Stimulated activated memory B cell treated with anti-CD40 and anti-IgM and Interleukin-4, amounts not matched to agents 10 μg/mL and 1 μg/mL and 100 μg/mL, for 72 hours (primary cell): ENCODE measurements around the gene ST6GALNAC2.
A peak's percentile ranks its signal among the peaks of the same experiment; 100 is the strongest.
"Not testable (repeated sequence)": the region's sequence is repeated elsewhere in the genome, so short reads cannot be mapped to it uniquely, and the experiment has no call there.

Experiments
- ATAC-seq: fragments of 150-1000 bp; cut with Tn5 transposase; 2 replicates; pipeline ENCODE4 v1.10.0; 2021
- H3K27ac Mint-ChIP-seq: one replicate; pipeline ENCODE4 v1.8.0; 2022; ENCODE audit warnings: mild to moderate bottlenecking, mixed read lengths
- H3K27me3 Mint-ChIP-seq: one replicate; pipeline ENCODE4 v1.8.0; 2022; ENCODE audit warnings: mixed read lengths
- H3K36me3 Mint-ChIP-seq: one replicate; pipeline ENCODE4 v1.8.0; 2022; ENCODE audit warnings: mixed read lengths
- H3K4me1 Mint-ChIP-seq: one replicate; pipeline ENCODE4 v1.8.0; 2022; ENCODE audit warnings: mixed read lengths
- H3K4me3 Mint-ChIP-seq: one replicate; pipeline ENCODE4 v1.8.0; 2022; ENCODE audit warnings: mild to moderate bottlenecking, moderate library complexity, mixed read lengths
- H3K9me3 Mint-ChIP-seq: one replicate; pipeline ENCODE4 v1.8.0; 2022; ENCODE audit warnings: mixed read lengths

Gene ST6GALNAC2

GRCh38 chr17:76567634-76568432 lies 17.8 kb downstream of the ST6GALNAC2 start:
- peak overlapping the region; percentile 20 for H3K27ac Mint-ChIP-seq
- no peak overlapping the region for H3K4me3 Mint-ChIP-seq
- ATAC-seq = peak; percentile 72
- peaks cover 51% of the 10 kb centered on the region for H3K4me1 Mint-ChIP-seq
- peaks cover 10% of the 10 kb centered on the region for H3K27me3 Mint-ChIP-seq
- H3K9me3 Mint-ChIP-seq = no peaks in the 10 kb centered on the region
- peaks cover 36% of the 10 kb centered on the region for H3K36me3 Mint-ChIP-seq

- no peak for ATAC-seq
- no peak overlapping the region for H3K4me3 Mint-ChIP-seq
- H3K4me1 Mint-ChIP-seq = peaks cover 50% of the 10 kb centered on the region
- H3K36me3 Mint-ChIP-seq = peaks cover 39% of the 10 kb centered on the region
- no peak overlapping the region for H3K27ac Mint-ChIP-seq
- peaks cover 10% of the 10 kb centered on the region for H3K27me3 Mint-ChIP-seq
- no peaks in the 10 kb centered on the region for H3K9me3 Mint-ChIP-seq
Observed at GRCh38 chr17:76566988-76567431, 18.6 kb downstream of the ST6GALNAC2 start.

GRCh38 chr17:76566613-76566943 lies 19.1 kb downstream of the ST6GALNAC2 start:
- Mint-ChIP-seq H3K27me3 (peaks cover 10% of the 10 kb centered on the region), H3K9me3 (no peaks in the 10 kb centered on the region), H3K36me3 (peaks cover 44% of the 10 kb centered on the region), H3K4me3 (no peak overlapping the region), H3K27ac (no peak overlapping the region), H3K4me1 (peaks cover 54% of the 10 kb centered on the region)
- no peak for ATAC-seq

- no peak for ATAC-seq
- Mint-ChIP-seq H3K27me3 (peaks cover 10% of the 10 kb centered on the region), H3K4me3 (no peak overlapping the region), H3K9me3 (no peaks in the 10 kb centered on the region), H3K27ac (no peak overlapping the region), H3K4me1 (peaks cover 60% of the 10 kb centered on the region), H3K36me3 (peaks cover 50% of the 10 kb centered on the region)
Observed at GRCh38 chr17:76565728-76566612, 19.7 kb downstream of the ST6GALNAC2 start.

GRCh38 chr17:76564991-76565727 lies 20.5 kb downstream of the ST6GALNAC2 start:
- H3K4me3 Mint-ChIP-seq = not testable (repeated sequence)
- peaks cover 68% of the 10 kb centered on the region for H3K4me1 Mint-ChIP-seq

GRCh38 chr17:76563359-76563758 lies 22.3 kb downstream of the ST6GALNAC2 start:
- H3K4me1 Mint-ChIP-seq = peaks cover 73% of the 10 kb centered on the region
- peaks cover 54% of the 10 kb centered on the region for H3K36me3 Mint-ChIP-seq
- not testable (repeated sequence) for H3K27ac Mint-ChIP-seq, H3K4me3 Mint-ChIP-seq, H3K9me3 Mint-ChIP-seq, H3K27me3 Mint-ChIP-seq, ATAC-seq

More at GRCh38 chr17:76564991-76565727, 20.5 kb downstream of the ST6GALNAC2 start:
- ATAC-seq, H3K9me3 Mint-ChIP-seq, H3K27ac Mint-ChIP-seq, H3K27me3 Mint-ChIP-seq: not testable (repeated sequence)
- peaks cover 55% of the 10 kb centered on the region for H3K36me3 Mint-ChIP-seq

GRCh38 chr17:76562734-76563148 lies 22.9 kb downstream of the ST6GALNAC2 start:
- Mint-ChIP-seq H3K27ac (no peak overlapping the region), H3K9me3 (no peaks in the 10 kb centered on the region), H3K4me3 (no peak overlapping the region), H3K36me3 (peaks cover 52% of the 10 kb centered on the region), H3K4me1 (peaks cover 73% of the 10 kb centered on the region), H3K27me3 (no peaks in the 10 kb centered on the region)
- ATAC-seq = no peak

- Mint-ChIP-seq H3K4me3 (peak overlapping the region; percentile 55), H3K36me3 (peaks cover 48% of the 10 kb centered on the region), H3K4me1 (peaks cover 73% of the 10 kb centered on the region), H3K27ac (peak overlapping the region; percentile 22), H3K27me3 (no peaks in the 10 kb centered on the region), H3K9me3 (no peaks in the 10 kb centered on the region)
- no peak for ATAC-seq
Observed at GRCh38 chr17:76561799-76562268, 23.8 kb downstream of the ST6GALNAC2 start.

GRCh38 chr17:76561332-76561731 lies 24.3 kb downstream of the ST6GALNAC2 start:
- Mint-ChIP-seq H3K36me3 (peaks cover 43% of the 10 kb centered on the region), H3K9me3 (no peaks in the 10 kb centered on the region), H3K4me3 (peak overlapping the region; percentile 64), H3K27me3 (no peaks in the 10 kb centered on the region), H3K4me1 (peaks cover 73% of the 10 kb centered on the region), H3K27ac (peak overlapping the region; percentile 22)
- no peak for ATAC-seq

- Mint-ChIP-seq H3K9me3 (no peaks in the 10 kb centered on the region), H3K27me3 (no peaks in the 10 kb centered on the region), H3K36me3 (peaks cover 38% of the 10 kb centered on the region), H3K27ac (peak overlapping the region; percentile 22), H3K4me3 (peak overlapping the region; percentile 64), H3K4me1 (peaks cover 69% of the 10 kb centered on the region)
- ATAC-seq = no peak
Observed at GRCh38 chr17:76560877-76561221, 24.8 kb downstream of the ST6GALNAC2 start.

GRCh38 chr17:76560036-76560876 lies 25.4 kb downstream of the ST6GALNAC2 start:
- peak overlapping the region; percentile 64 for H3K4me3 Mint-ChIP-seq
- H3K4me1 Mint-ChIP-seq = peaks cover 63% of the 10 kb centered on the region
- no peaks in the 10 kb centered on the region for H3K9me3 Mint-ChIP-seq
- peaks cover 32% of the 10 kb centered on the region for H3K36me3 Mint-ChIP-seq
- ATAC-seq = no peak
- peak overlapping the region; percentile 22 for H3K27ac Mint-ChIP-seq
- H3K27me3 Mint-ChIP-seq = no peaks in the 10 kb centered on the region

GRCh38 chr17:76559460-76559859 lies 26.2 kb downstream of the ST6GALNAC2 start:
- H3K9me3 Mint-ChIP-seq, ATAC-seq, H3K27ac Mint-ChIP-seq, H3K27me3 Mint-ChIP-seq: not testable (repeated sequence)
- peaks cover 30% of the 10 kb centered on the region for H3K36me3 Mint-ChIP-seq
- peak overlapping the region; percentile 93 for H3K4me3 Mint-ChIP-seq
- H3K4me1 Mint-ChIP-seq = peaks cover 61% of the 10 kb centered on the region

GRCh38 chr17:76558198-76559095 lies 27.2 kb downstream of the ST6GALNAC2 start:
- Mint-ChIP-seq H3K4me3 (peak overlapping the region; percentile 93), H3K4me1 (peaks cover 61% of the 10 kb centered on the region), H3K36me3 (peaks cover 30% of the 10 kb centered on the region), H3K27ac (peak overlapping the region; percentile 95), H3K27me3 (no peaks in the 10 kb centered on the region), H3K9me3 (no peaks in the 10 kb centered on the region)
- ATAC-seq = no peak
